ENCODE measurements around the gene FAM193A. TPM values are rescaled to one million over a fixed set of nuclear protein-coding genes. Genes with fewer than 3 reads are reported as not detected.
"Not testable (repeated sequence)": the region's sequence is repeated elsewhere in the genome, so short reads cannot be mapped to it uniquely, and the experiment has no call there.

FAM193A gene
- total RNA-seq, 2 experiments from 2014 or later: 20.1 to 20.4 TPM

- peak overlapping the region; percentile 86 for H3K4me3 Mint-ChIP-seq
- no peaks in the 10 kb centered on the region for H3K27me3 Mint-ChIP-seq (ENCODE audit: low read depth)
- H3K36me3 Mint-ChIP-seq (ENCODE audit: low read depth): peaks cover 6% of the 10 kb centered on the region
- H3K4me1 Mint-ChIP-seq (ENCODE audit: low read depth): peaks cover 16% of the 10 kb centered on the region
- H3K9me3 Mint-ChIP-seq: no peaks in the 10 kb centered on the region
- no peak overlapping the region for H3K27ac Mint-ChIP-seq
- CTCF ChIA-PET: interaction anchor here (0.7 to 1.1 kb wide), 2 partner anchors 29 to 93 kb away, joined by 3 to 4 read pairs; no protein-coding TSS in a partner anchor
- intact Hi-C loops (cut with micrococcal nuclease): loop anchor here (5.0 kb wide), 4 partner anchors 157 to 402 kb away; no protein-coding TSS in a partner anchor
- no peak for DNase-seq
Observed at GRCh38 chr4:2534904-2535375, 1.5 kb upstream of the FAM193A start.

GRCh38 chr4:2535376-2536192, 863 bp upstream of the FAM193A start:
- peak; percentile 76 for DNase-seq
- Mint-ChIP-seq H3K4me3 (peak overlapping the region; percentile 86), H3K27me3 (ENCODE audit: low read depth) (no peaks in the 10 kb centered on the region), H3K36me3 (ENCODE audit: low read depth) (peaks cover 6% of the 10 kb centered on the region), H3K4me1 (ENCODE audit: low read depth) (peaks cover 18% of the 10 kb centered on the region), H3K27ac (peak overlapping the region; percentile 74), H3K9me3 (no peaks in the 10 kb centered on the region)
- CTCF ChIA-PET: interaction anchor here (0.7 to 1.1 kb wide), 2 partner anchors 30 to 94 kb away, joined by 3 to 4 read pairs; no protein-coding TSS in a partner anchor
- intact Hi-C loops (cut with micrococcal nuclease): loop anchor here (1.0 to 5.0 kb wide), 13 partner anchors 36 to 502 kb away; partner anchors contain the start of genes CFAP99, GRK4, HAUS3 and MXD4

GRCh38 chr4:2537011-2537830, 774 bp downstream of the FAM193A start:
- Mint-ChIP-seq H3K36me3 (ENCODE audit: low read depth) (peaks cover 6% of the 10 kb centered on the region), H3K4me1 (ENCODE audit: low read depth) (peaks cover 23% of the 10 kb centered on the region), H3K27ac (peak overlapping the region; percentile 83), H3K27me3 (ENCODE audit: low read depth) (no peaks in the 10 kb centered on the region), H3K9me3 (no peaks in the 10 kb centered on the region), H3K4me3 (peak overlapping the region; percentile 83)
- intact Hi-C loops (cut with micrococcal nuclease): loop anchor here (2.0 to 5.0 kb wide), 5 partner anchors 155 to 400 kb away; no protein-coding TSS in a partner anchor
- peak; percentile 46 for DNase-seq
- CTCF ChIA-PET: interaction anchor here (0.9 kb wide), 1 partner anchor 33 kb away, joined by 3 read pairs; no protein-coding TSS in a partner anchor

GRCh38 chr4:2543580-2544191, 7.2 kb downstream of the FAM193A start:
- intact Hi-C loops (cut with micrococcal nuclease); H3K36me3 Mint-ChIP-seq (ENCODE audit: low read depth); H3K4me3 Mint-ChIP-seq; H3K9me3 Mint-ChIP-seq; H3K27ac Mint-ChIP-seq; CTCF ChIA-PET; DNase-seq; H3K27me3 Mint-ChIP-seq (ENCODE audit: low read depth): not testable (repeated sequence)
- peaks cover 35% of the 10 kb centered on the region for H3K4me1 Mint-ChIP-seq (ENCODE audit: low read depth)

- H3K27me3 Mint-ChIP-seq (ENCODE audit: low read depth): no peaks in the 10 kb centered on the region
- H3K4me1 Mint-ChIP-seq (ENCODE audit: low read depth): peaks cover 26% of the 10 kb centered on the region
- no peaks in the 10 kb centered on the region for H3K9me3 Mint-ChIP-seq
- H3K36me3 Mint-ChIP-seq (ENCODE audit: low read depth): peaks cover 4% of the 10 kb centered on the region
- no peak overlapping the region for H3K4me3 Mint-ChIP-seq
- DNase-seq: no peak
- CTCF ChIA-PET: no interaction called here
- H3K27ac Mint-ChIP-seq: no peak overlapping the region
- intact Hi-C loops (cut with micrococcal nuclease): no loop called here
Observed at GRCh38 chr4:2545321-2546013, 9.0 kb downstream of the FAM193A start.

GRCh38 chr4:2546286-2546823, 9.9 kb downstream of the FAM193A start:
- intact Hi-C loops (cut with micrococcal nuclease): no loop called here
- Mint-ChIP-seq H3K9me3 (no peaks in the 10 kb centered on the region), H3K4me1 (ENCODE audit: low read depth) (peaks cover 31% of the 10 kb centered on the region), H3K27ac (no peak overlapping the region), H3K36me3 (ENCODE audit: low read depth) (peaks cover 4% of the 10 kb centered on the region), H3K27me3 (ENCODE audit: low read depth) (no peaks in the 10 kb centered on the region), H3K4me3 (no peak overlapping the region)
- CTCF ChIA-PET: no interaction called here
- DNase-seq: no peak

DNA sequence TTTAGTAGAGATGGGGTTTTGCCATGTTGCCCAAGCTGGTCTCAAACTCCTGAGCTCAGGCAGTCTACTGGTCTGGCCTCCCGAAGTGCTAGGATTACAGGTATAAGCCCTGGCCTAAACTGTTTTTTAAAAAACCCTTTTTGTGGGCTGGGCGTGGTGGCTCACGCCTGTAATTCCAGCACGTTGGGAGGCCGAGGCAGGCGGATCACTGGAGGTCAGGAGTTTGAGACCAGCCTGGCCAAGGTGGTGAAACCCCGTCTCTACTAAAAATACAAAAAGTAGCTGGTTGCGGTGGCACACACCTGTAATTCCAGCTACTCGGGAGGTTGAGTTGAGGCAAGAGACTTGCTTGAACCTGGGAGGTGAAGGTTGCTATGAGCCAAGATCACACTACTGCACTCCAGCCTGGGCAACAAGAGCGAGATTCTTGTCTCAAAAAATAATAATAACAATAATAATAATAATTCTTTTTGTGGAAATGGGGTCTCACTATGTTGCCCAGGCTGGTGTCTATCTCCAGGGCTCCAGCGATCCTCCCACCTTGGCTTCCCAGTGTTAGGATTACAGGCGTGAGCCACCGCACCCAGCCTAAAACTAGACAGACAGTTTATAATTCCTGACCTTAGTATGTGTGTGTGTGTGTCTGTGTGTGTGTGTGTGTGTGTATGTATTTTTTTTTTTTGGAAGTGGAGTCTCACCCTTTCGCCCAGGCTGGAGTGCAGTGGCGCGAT, 10.7 kb downstream of the FAM193A start:
- DNase-seq; H3K4me3 Mint-ChIP-seq; H3K27me3 Mint-ChIP-seq (ENCODE audit: low read depth); intact Hi-C loops (cut with micrococcal nuclease); H3K27ac Mint-ChIP-seq; CTCF ChIA-PET; H3K9me3 Mint-ChIP-seq; H3K36me3 Mint-ChIP-seq (ENCODE audit: low read depth): not testable (repeated sequence)
- peaks cover 28% of the 10 kb centered on the region for H3K4me1 Mint-ChIP-seq (ENCODE audit: low read depth)

- no peaks in the 10 kb centered on the region for H3K27me3 Mint-ChIP-seq (ENCODE audit: low read depth)
- no peaks in the 10 kb centered on the region for H3K9me3 Mint-ChIP-seq
- DNase-seq: no peak
- no peak overlapping the region for H3K4me3 Mint-ChIP-seq
- intact Hi-C loops (cut with micrococcal nuclease): no loop called here
- H3K27ac Mint-ChIP-seq: no peak overlapping the region
- H3K4me1 Mint-ChIP-seq (ENCODE audit: low read depth): peaks cover 41% of the 10 kb centered on the region
- CTCF ChIA-PET: no interaction called here
- peaks cover 1% of the 10 kb centered on the region for H3K36me3 Mint-ChIP-seq (ENCODE audit: low read depth)
Observed at GRCh38 chr4:2551118-2551517, 14.7 kb downstream of the FAM193A start.

- Mint-ChIP-seq H3K4me3 (no peak overlapping the region), H3K27ac (no peak overlapping the region), H3K27me3 (ENCODE audit: low read depth) (no peaks in the 10 kb centered on the region), H3K9me3 (no peaks in the 10 kb centered on the region), H3K36me3 (ENCODE audit: low read depth) (no peaks in the 10 kb centered on the region), H3K4me1 (ENCODE audit: low read depth) (peaks cover 41% of the 10 kb centered on the region)
- intact Hi-C loops (cut with micrococcal nuclease): no loop called here
- no peak for DNase-seq
- CTCF ChIA-PET: interaction anchor here (0.6 kb wide), 1 partner anchor 485 kb away, joined by 6 read pairs; no protein-coding TSS in a partner anchor
Observed at GRCh38 chr4:2552806-2553205, 16.4 kb downstream of the FAM193A start.

DNA sequence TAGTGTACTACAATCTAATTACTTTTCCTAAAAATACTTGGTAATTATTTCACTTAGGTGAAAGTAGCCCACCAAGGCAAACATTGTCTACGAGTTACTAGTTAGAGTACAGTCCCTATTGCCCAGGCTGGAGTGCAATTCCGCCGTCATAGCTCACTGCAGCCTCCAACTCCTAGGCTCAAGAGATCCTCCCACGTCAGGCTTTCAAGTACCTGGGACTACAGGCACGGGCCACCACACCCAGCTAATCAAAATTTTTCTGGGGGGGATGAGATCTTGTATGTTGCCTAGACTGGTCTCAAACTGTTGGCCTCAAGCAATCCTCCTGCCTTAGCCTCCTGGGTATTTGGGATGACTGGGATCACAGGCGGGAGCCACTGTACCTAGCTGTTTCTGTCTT, 21.9 kb downstream of the FAM193A start:
- intact Hi-C loops (cut with micrococcal nuclease): no loop called here
- no peak overlapping the region for H3K4me3 Mint-ChIP-seq
- H3K4me1 Mint-ChIP-seq (ENCODE audit: low read depth): peaks cover 41% of the 10 kb centered on the region
- peaks cover 5% of the 10 kb centered on the region for H3K36me3 Mint-ChIP-seq (ENCODE audit: low read depth)
- no peak overlapping the region for H3K27ac Mint-ChIP-seq
- H3K27me3 Mint-ChIP-seq (ENCODE audit: low read depth): no peaks in the 10 kb centered on the region
- CTCF ChIA-PET: no interaction called here
- no peak for DNase-seq
- no peaks in the 10 kb centered on the region for H3K9me3 Mint-ChIP-seq

- DNase-seq: no peak
- Mint-ChIP-seq H3K4me1 (ENCODE audit: low read depth) (peaks cover 35% of the 10 kb centered on the region), H3K9me3 (no peaks in the 10 kb centered on the region), H3K36me3 (ENCODE audit: low read depth) (peaks cover 10% of the 10 kb centered on the region), H3K27me3 (ENCODE audit: low read depth) (no peaks in the 10 kb centered on the region), H3K4me3 (no peak overlapping the region), H3K27ac (no peak overlapping the region)
- intact Hi-C loops (cut with micrococcal nuclease): no loop called here
- CTCF ChIA-PET: no interaction called here
Observed at GRCh38 chr4:2560167-2560566, 23.7 kb downstream of the FAM193A start.

Measured in activated naive CD4-positive, alpha-beta T cell treated with anti-CD3 and anti-CD28 coated beads for 36 hours (primary cell).